ENCODE measurements around the gene GPS1.
A peak's percentile ranks its signal among the peaks of the same experiment; 100 is the strongest.

Gene GPS1

GRCh38 chr17:82051776-82052637 is at the start of gene GPS1, which contains the start of gene RFNG:
Gene GPS1 (plus strand): TSS chr17:82051898. CDS start chr17:82051932, 34 bp downstream.
Gene RFNG (minus strand): TSS chr17:82051811. CDS start chr17:82051766, 45 bp downstream.
- DNase-seq = peak; percentile 81

GRCh38 chr17:82003411-82004381 is 48.0 kb upstream of the GPS1 start:
- no peak for DNase-seq

- DNase-seq = no peak
These were observed 46.9 kb upstream of the GPS1 start for GRCh38 chr17:82004517-82005455.

GRCh38 chr17:82005701-82006348 is 45.9 kb upstream of the GPS1 start:
- DNase-seq = no peak

- DNase-seq = no peak
These were observed 45.0 kb upstream of the GPS1 start for GRCh38 chr17:82006468-82007227.

GRCh38 chr17:82007228-82007494 is 44.5 kb upstream of the GPS1 start:
- DNase-seq = no peak

GRCh38 chr17:82007495-82008257 is 44.0 kb upstream of the GPS1 start:
- DNase-seq = no peak

GRCh38 chr17:82008258-82008940 is 43.3 kb upstream of the GPS1 start:
- DNase-seq = no peak

- no peak for DNase-seq
These were observed 42.7 kb upstream of the GPS1 start for GRCh38 chr17:82008941-82009405.

- no peak for DNase-seq
These were observed 42.3 kb upstream of the GPS1 start for GRCh38 chr17:82009413-82009812.

GRCh38 chr17:82010575-82011525 is 40.8 kb upstream of the GPS1 start:
- DNase-seq = no peak

- DNase-seq = no peak
These were observed 40.0 kb upstream of the GPS1 start for GRCh38 chr17:82011617-82012187.

- DNase-seq = no peak
These were observed 39.4 kb upstream of the GPS1 start for GRCh38 chr17:82012261-82012639.

GRCh38 chr17:82012640-82013295 is 38.9 kb upstream of the GPS1 start:
- DNase-seq = no peak

GRCh38 chr17:82013341-82013740 is 38.4 kb upstream of the GPS1 start:
- DNase-seq = no peak

GRCh38 chr17:82013772-82014321 is 37.9 kb upstream of the GPS1 start:
- DNase-seq = no peak

GRCh38 chr17:82014432-82014831 is 37.3 kb upstream of the GPS1 start:
- DNase-seq = no peak
